ENCODE results near the gene SLC34A1.
A peak's percentile ranks its signal among the peaks of the same experiment; 100 is the strongest.
"Not testable (repeated sequence)": the region's sequence is repeated elsewhere in the genome, so short reads cannot be mapped to it uniquely, and the experiment has no call there.

Gene SLC34A1

GRCh38 chr5:177384134-177384533 lies at the start of gene SLC34A1:
TSS of gene SLC34A1 (plus strand) at chr5:177384434. CDS start at chr5:177385742, 1,308 bp downstream.
- DNase-seq (ENCODE audit: low read depth): no peak

- no peak for DNase-seq (ENCODE audit: low read depth)
Observed at GRCh38 chr5:177334781-177335700, 49.2 kb upstream of the SLC34A1 start.

GRCh38 chr5:177335701-177336065 lies 48.6 kb upstream of the SLC34A1 start:
- no peak for DNase-seq (ENCODE audit: low read depth)

GRCh38 chr5:177336112-177336511 lies 48.1 kb upstream of the SLC34A1 start:
- no peak for DNase-seq (ENCODE audit: low read depth)

- DNase-seq (ENCODE audit: low read depth): no peak
Observed at GRCh38 chr5:177336603-177337494, 47.4 kb upstream of the SLC34A1 start.

GRCh38 chr5:177338251-177339106 lies 45.8 kb upstream of the SLC34A1 start:
- no peak for DNase-seq (ENCODE audit: low read depth)

GRCh38 chr5:177339107-177339638 lies 45.1 kb upstream of the SLC34A1 start:
- DNase-seq (ENCODE audit: low read depth): no peak

GRCh38 chr5:177343000-177343399 lies 41.2 kb upstream of the SLC34A1 start:
- not testable (repeated sequence) for DNase-seq (ENCODE audit: low read depth)

GRCh38 chr5:177343777-177344176 lies 40.5 kb upstream of the SLC34A1 start:
- DNase-seq (ENCODE audit: low read depth): no peak

- no peak for DNase-seq (ENCODE audit: low read depth)
Observed at GRCh38 chr5:177344891-177345290, 39.3 kb upstream of the SLC34A1 start.

- no peak for DNase-seq (ENCODE audit: low read depth)
Observed at GRCh38 chr5:177346820-177347219, 37.4 kb upstream of the SLC34A1 start.

- DNase-seq (ENCODE audit: low read depth): no peak
Observed at GRCh38 chr5:177347699-177348098, 36.5 kb upstream of the SLC34A1 start.

GRCh38 chr5:177349362-177349647 lies 34.9 kb upstream of the SLC34A1 start:
- no peak for DNase-seq (ENCODE audit: low read depth)

- no peak for DNase-seq (ENCODE audit: low read depth)
Observed at GRCh38 chr5:177349762-177350161, 34.5 kb upstream of the SLC34A1 start.

GRCh38 chr5:177350776-177351391 lies 33.4 kb upstream of the SLC34A1 start:
- DNase-seq (ENCODE audit: low read depth): no peak

- DNase-seq (ENCODE audit: low read depth): peak; percentile 82
Observed at GRCh38 chr5:177351392-177352329, 32.6 kb upstream of the SLC34A1 start, which contains the start of gene LMAN2. TSS of gene LMAN2 (minus strand) at chr5:177351668. CDS start at chr5:177351647, 21 bp downstream.

- DNase-seq (ENCODE audit: low read depth): no peak
Observed at GRCh38 chr5:177353093-177353492, 31.1 kb upstream of the SLC34A1 start.

GRCh38 chr5:177354256-177354655 lies 30.0 kb upstream of the SLC34A1 start:
- DNase-seq (ENCODE audit: low read depth): no peak

GRCh38 chr5:177354711-177355110 lies 29.5 kb upstream of the SLC34A1 start:
- DNase-seq (ENCODE audit: low read depth): no peak

Measured in activated T-cell treated with anti-CD3 and anti-CD28 coated beads for 1 hour (primary cell).